ENCODE measurements around the gene PDCL2.
"Not testable (repeated sequence)": the region's sequence is repeated elsewhere in the genome, so short reads cannot be mapped to it uniquely, and the experiment has no call there.

The PDCL2 gene

GRCh38 chr4:55633903-55634302 is 41.9 kb upstream of the PDCL2 start:
- no peak for TF ChIP-seq CTCF (conservative IDR thresholded peaks at IDR 0.05)
- H3K27ac ChIP-seq, result no peak overlapping the region

- no peak for TF ChIP-seq CTCF (conservative IDR thresholded peaks at IDR 0.05)
- H3K27ac ChIP-seq, result no peak overlapping the region
Observed at GRCh38 chr4:55625835-55626234, 33.8 kb upstream of the PDCL2 start.

GRCh38 chr4:55624063-55624462 is 32.0 kb upstream of the PDCL2 start:
- H3K27ac ChIP-seq, result not testable (repeated sequence)

GRCh38 chr4:55618546-55619143 is 26.6 kb upstream of the PDCL2 start:
- no peak for TF ChIP-seq CTCF (conservative IDR thresholded peaks at IDR 0.05)
- H3K27ac ChIP-seq, result peak overlapping the region; percentile 53

GRCh38 chr4:55617587-55618197 is 25.6 kb upstream of the PDCL2 start:
- H3K27ac ChIP-seq, result no peak overlapping the region
- no peak for TF ChIP-seq CTCF (conservative IDR thresholded peaks at IDR 0.05)

GRCh38 chr4:55615008-55615407 is 23.0 kb upstream of the PDCL2 start:
- no peak for TF ChIP-seq CTCF (conservative IDR thresholded peaks at IDR 0.05)
- H3K27ac ChIP-seq, result no peak overlapping the region

- H3K27ac ChIP-seq, result no peak overlapping the region
- TF ChIP-seq CTCF (conservative IDR thresholded peaks at IDR 0.05), result no peak
Observed at GRCh38 chr4:55613621-55614020, 21.6 kb upstream of the PDCL2 start.

GRCh38 chr4:55612341-55612740 is 20.3 kb upstream of the PDCL2 start:
- TF ChIP-seq CTCF (conservative IDR thresholded peaks at IDR 0.05), result no peak
- H3K27ac ChIP-seq, result no peak overlapping the region
